Posterior cingulate gyrus (tissue), 11 donors: ENCODE measurements around the gene MT4.

Experiments used
- DNase-seq, 10 donors: peaks; one replicate each; pipeline versions ENCODE4 v3.0.0 to v3.0.0-alpha.2; 2020 to 2021; ENCODE audit warnings: mixed read lengths in 3 of 10
- intact Hi-C: fragments of 100-400 bp; cut with DNase I; formaldehyde crosslinking; loops from one replicate; pipeline ENCODE4 v1.15.1; 2023

MT4 gene

GRCh38 chr16:56564793-56565477 is at the start of gene MT4:
MT4 (plus strand) TSS chr16:56565073; CDS start chr16:56565129, 56 bp downstream.
- intact Hi-C loops = no loop called here
- DNase-seq = no peak

GRCh38 chr16:56515665-56516064 is 49.2 kb upstream of the MT4 start:
- intact Hi-C loops = loop anchor here (2.0 kb wide), 1 partner anchor 85 kb away; no protein-coding TSS in a partner anchor
- no peak for DNase-seq

GRCh38 chr16:56517206-56517605 is 47.7 kb upstream of the MT4 start:
- intact Hi-C loops = no loop called here

GRCh38 chr16:56518425-56518824 is 46.4 kb upstream of the MT4 start:
- intact Hi-C loops = no loop called here
- no peak for DNase-seq

More at GRCh38 chr16:56517206-56517605, 47.7 kb upstream of the MT4 start:
- no peak for DNase-seq

- DNase-seq = peak; percentile 81 to 98 (median 92)
- intact Hi-C loops = no loop called here
These were observed 45.2 kb upstream of the MT4 start, which contains the start of gene BBS2 for GRCh38 chr16:56519459-56520250. BBS2 (minus strand) TSS chr16:56520024; CDS start chr16:56519862, 162 bp downstream.

- intact Hi-C loops = no loop called here
These were observed 44.7 kb upstream of the MT4 start for GRCh38 chr16:56520251-56520577.

GRCh38 chr16:56525236-56525635 is 39.6 kb upstream of the MT4 start:
- no peak for DNase-seq
- intact Hi-C loops = no loop called here

More at GRCh38 chr16:56520251-56520577, 44.7 kb upstream of the MT4 start:
- no peak for DNase-seq

GRCh38 chr16:56530872-56531271 is 34.0 kb upstream of the MT4 start:
- DNase-seq = no peak
- intact Hi-C loops = no loop called here

- no peak for DNase-seq
- intact Hi-C loops = no loop called here
These were observed 32.2 kb upstream of the MT4 start for GRCh38 chr16:56532714-56533113.

GRCh38 chr16:56534847-56535383 is 30.0 kb upstream of the MT4 start:
- intact Hi-C loops = no loop called here
- DNase-seq = no peak

GRCh38 chr16:56538331-56538730 is 26.5 kb upstream of the MT4 start:
- intact Hi-C loops = no loop called here
- no peak for DNase-seq

- intact Hi-C loops = no loop called here
- no peak for DNase-seq
These were observed 25.2 kb upstream of the MT4 start for GRCh38 chr16:56539656-56540055.

GRCh38 chr16:56542039-56542438 is 22.8 kb upstream of the MT4 start:
- intact Hi-C loops = no loop called here
- DNase-seq = no peak

GRCh38 chr16:56547120-56547948 is 17.5 kb upstream of the MT4 start:
- intact Hi-C loops = no loop called here
- peak; percentile 41 to 93 (median 68) for DNase-seq

GRCh38 chr16:56547949-56548567 is 16.8 kb upstream of the MT4 start:
- intact Hi-C loops = no loop called here

GRCh38 chr16:56549161-56549560 is 15.7 kb upstream of the MT4 start:
- peak in 1 of 10 donors; percentile 28 for DNase-seq
- intact Hi-C loops = no loop called here

More at GRCh38 chr16:56547949-56548567, 16.8 kb upstream of the MT4 start:
- DNase-seq = peak in 1 of 10 donors; percentile 36

- peak in 1 of 10 donors; percentile 33 for DNase-seq
- intact Hi-C loops = no loop called here
These were observed 15.0 kb upstream of the MT4 start for GRCh38 chr16:56549744-56550385.

GRCh38 chr16:56551796-56552738 is 12.8 kb upstream of the MT4 start:
- intact Hi-C loops = no loop called here
- peak; percentile 47 to 94 (median 74) for DNase-seq
